ENCODE data around the gene CMTM4. TPM values are rescaled to one million over a fixed set of nuclear protein-coding genes. Genes with fewer than 3 reads are reported as not detected.
A peak's percentile ranks its signal among the peaks of the same experiment; 100 is the strongest.

Gene CMTM4
- total RNA-seq, 1 experiment from 2014 or later: 110 TPM

DNA sequence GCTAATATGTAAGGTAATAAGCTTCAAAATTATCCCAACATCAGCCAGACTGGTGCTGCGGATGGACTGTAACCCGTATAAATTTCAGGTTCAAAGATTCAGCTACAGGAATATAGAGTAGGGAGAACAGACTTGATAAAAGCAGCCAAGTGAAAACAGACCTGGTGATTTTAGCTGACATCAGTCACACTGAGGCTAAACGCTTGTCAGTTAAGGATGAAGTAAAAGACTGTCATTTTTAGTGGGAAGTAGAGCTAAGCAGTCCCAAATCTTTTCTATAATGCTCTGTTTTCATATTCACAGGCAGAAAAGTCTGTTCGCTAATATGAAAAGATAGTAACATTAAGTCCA, 35.4 kb downstream of the CMTM4 start:
- Mint-ChIP-seq H3K36me3 (ENCODE audit: insufficient read depth, unreplicated experiment) (no peaks in the 10 kb centered on the region), H3K9me3 (ENCODE audit: low read depth, unreplicated experiment) (no peaks in the 10 kb centered on the region), H3K4me1 (ENCODE audit: low read depth, unreplicated experiment) (peaks cover 10% of the 10 kb centered on the region), H3K27me3 (ENCODE audit: unreplicated experiment) (no peaks in the 10 kb centered on the region), H3K4me3 (ENCODE audit: low read depth, unreplicated experiment) (peak overlapping the region; percentile 3), H3K27ac (ENCODE audit: unreplicated experiment) (no peak overlapping the region)
- intact Hi-C loops (cut with micrococcal nuclease; ENCODE audit: unreplicated experiment): no loop called here
- TF ChIP-seq, protein P1, sequence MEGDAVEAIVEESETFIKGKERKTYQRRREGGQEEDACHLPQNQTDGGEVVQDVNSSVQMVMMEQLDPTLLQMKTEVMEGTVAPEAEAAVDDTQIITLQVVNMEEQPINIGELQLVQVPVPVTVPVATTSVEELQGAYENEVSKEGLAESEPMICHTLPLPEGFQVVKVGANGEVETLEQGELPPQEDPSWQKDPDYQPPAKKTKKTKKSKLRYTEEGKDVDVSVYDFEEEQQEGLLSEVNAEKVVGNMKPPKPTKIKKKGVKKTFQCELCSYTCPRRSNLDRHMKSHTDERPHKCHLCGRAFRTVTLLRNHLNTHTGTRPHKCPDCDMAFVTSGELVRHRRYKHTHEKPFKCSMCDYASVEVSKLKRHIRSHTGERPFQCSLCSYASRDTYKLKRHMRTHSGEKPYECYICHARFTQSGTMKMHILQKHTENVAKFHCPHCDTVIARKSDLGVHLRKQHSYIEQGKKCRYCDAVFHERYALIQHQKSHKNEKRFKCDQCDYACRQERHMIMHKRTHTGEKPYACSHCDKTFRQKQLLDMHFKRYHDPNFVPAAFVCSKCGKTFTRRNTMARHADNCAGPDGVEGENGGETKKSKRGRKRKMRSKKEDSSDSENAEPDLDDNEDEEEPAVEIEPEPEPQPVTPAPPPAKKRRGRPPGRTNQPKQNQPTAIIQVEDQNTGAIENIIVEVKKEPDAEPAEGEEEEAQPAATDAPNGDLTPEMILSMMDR (IDR thresholded peaks at IDR 0.05; ENCODE audit: unreplicated experiment): no peak
- CTCF ChIA-PET: interaction anchor here (0.7 to 3.8 kb wide), 5 partner anchors 10 to 302 kb away, joined by 4 to 28 read pairs (median 9); no protein-coding TSS in a partner anchor
- no TSS peak for BruUV-seq (replicated peaks)
- DNase-seq: no peak

DNA sequence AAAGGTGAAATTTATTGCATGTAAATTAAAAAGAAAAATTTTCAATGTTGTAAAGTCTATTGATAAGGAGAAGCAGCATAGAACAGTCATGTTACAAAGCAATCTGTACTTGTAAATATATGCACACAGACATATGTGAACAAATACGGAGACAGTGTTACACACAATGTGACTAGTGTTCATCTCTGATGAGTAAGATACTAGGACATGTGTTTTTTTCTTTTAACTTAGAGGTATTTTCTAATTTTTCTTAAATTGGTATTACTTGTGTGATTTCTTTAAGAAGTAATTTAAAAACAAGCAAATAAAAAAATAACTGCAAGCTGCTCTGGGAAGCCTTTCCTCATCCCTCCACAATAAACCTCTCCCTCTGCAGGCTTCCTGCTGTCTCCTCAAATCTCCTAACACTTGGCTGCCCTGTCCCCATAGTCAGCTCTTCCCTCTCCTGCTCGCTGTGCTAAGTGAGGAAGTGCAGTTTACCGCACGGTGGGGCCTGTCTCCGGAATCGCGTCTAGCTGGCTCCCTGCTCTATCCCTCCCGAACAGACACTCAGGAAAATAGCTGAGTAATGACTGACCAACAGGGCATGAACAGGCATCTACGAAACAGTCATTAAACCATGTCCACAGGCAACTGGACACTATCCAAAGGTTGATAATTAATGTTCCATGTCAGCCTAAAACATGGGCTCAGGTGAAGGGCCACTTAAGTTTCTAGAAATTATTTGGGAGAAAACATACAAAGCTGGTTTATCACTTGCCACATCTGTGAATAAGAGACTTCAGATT, 35.9 kb downstream of the CMTM4 start:
- Mint-ChIP-seq H3K27ac (ENCODE audit: unreplicated experiment) (no peak overlapping the region), H3K36me3 (ENCODE audit: insufficient read depth, unreplicated experiment) (no peaks in the 10 kb centered on the region), H3K9me3 (ENCODE audit: low read depth, unreplicated experiment) (no peaks in the 10 kb centered on the region), H3K4me1 (ENCODE audit: low read depth, unreplicated experiment) (peaks cover 10% of the 10 kb centered on the region), H3K4me3 (ENCODE audit: low read depth, unreplicated experiment) (peak overlapping the region; percentile 3), H3K27me3 (ENCODE audit: unreplicated experiment) (no peaks in the 10 kb centered on the region)
- BruUV-seq (replicated peaks): no TSS peak
- intact Hi-C loops (cut with micrococcal nuclease; ENCODE audit: unreplicated experiment): no loop called here
- DNase-seq: peak; percentile 51
- CTCF ChIA-PET: interaction anchor here (0.7 to 3.8 kb wide), 5 partner anchors 10 to 302 kb away, joined by 4 to 28 read pairs (median 9); no protein-coding TSS in a partner anchor
- TF ChIP-seq, protein P1 (IDR thresholded peaks at IDR 0.05; ENCODE audit: unreplicated experiment): no peak

DNA sequence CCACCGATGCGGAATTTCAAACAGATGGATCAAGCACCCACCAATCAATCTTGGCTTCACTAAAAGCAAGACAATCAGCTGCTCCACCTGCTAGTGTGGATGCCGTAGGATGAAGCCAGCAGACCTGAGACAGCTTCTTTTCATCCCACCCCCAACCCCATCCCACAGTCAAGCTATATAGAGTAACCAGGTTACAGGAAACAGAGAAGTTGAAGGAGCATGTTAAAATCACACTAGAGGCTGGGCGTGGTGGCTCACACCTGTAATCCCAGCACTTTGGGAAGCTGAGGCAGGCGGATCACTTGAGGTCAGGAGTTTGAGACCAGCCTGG, 37.7 kb downstream of the CMTM4 start:
- TF ChIP-seq, protein P1 (IDR thresholded peaks at IDR 0.05; ENCODE audit: unreplicated experiment): no peak
- no peaks in the 10 kb centered on the region for H3K27me3 Mint-ChIP-seq (ENCODE audit: unreplicated experiment)
- no peaks in the 10 kb centered on the region for H3K36me3 Mint-ChIP-seq (ENCODE audit: insufficient read depth, unreplicated experiment)
- intact Hi-C loops (cut with micrococcal nuclease; ENCODE audit: unreplicated experiment): no loop called here
- H3K4me1 Mint-ChIP-seq (ENCODE audit: low read depth, unreplicated experiment): peaks cover 19% of the 10 kb centered on the region
- no peak overlapping the region for H3K27ac Mint-ChIP-seq (ENCODE audit: unreplicated experiment)
- CTCF ChIA-PET: interaction anchor here (0.8 kb wide), 1 partner anchor 17 kb away, joined by 4 read pairs; no protein-coding TSS in a partner anchor
- no peak for DNase-seq
- no TSS peak for BruUV-seq (replicated peaks)
- no peak overlapping the region for H3K4me3 Mint-ChIP-seq (ENCODE audit: low read depth, unreplicated experiment)
- no peaks in the 10 kb centered on the region for H3K9me3 Mint-ChIP-seq (ENCODE audit: low read depth, unreplicated experiment)

DNA sequence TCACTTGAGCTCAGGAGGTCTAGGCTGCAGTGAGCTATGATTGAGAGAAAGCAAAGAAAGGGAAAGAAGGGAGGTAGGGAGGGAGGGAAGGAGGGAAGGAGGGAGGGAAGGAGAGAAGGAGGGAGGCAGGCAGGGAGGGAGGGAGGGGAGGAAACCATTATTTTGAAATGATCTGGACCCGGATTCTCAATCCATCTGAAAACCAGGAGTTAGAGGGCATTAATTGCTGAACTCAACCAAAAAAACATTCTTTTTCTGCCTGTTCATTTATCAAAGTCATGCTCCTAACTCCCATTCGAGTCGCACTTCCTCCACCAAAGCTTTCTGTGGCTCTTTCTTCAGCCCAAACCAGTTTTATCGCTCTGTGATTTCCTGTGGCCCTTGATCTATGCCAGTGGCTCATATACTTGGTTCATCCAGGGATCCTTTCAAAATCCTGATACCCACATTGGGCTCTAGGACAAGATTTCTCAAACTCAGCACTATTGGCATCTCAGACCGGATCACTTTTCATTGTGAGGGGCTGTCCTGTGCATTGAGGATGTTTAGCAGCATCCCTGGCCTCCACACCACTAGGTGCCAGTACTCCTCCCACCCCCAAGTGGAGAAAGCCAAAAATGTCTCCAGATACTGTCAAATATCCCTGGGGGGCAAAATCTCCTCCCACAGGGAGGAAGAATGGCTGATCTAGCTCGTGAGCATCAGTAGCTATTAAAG, 38.2 kb downstream of the CMTM4 start:
- no peaks in the 10 kb centered on the region for H3K36me3 Mint-ChIP-seq (ENCODE audit: insufficient read depth, unreplicated experiment)
- H3K27ac Mint-ChIP-seq (ENCODE audit: unreplicated experiment): no peak overlapping the region
- H3K4me3 Mint-ChIP-seq (ENCODE audit: low read depth, unreplicated experiment): no peak overlapping the region
- H3K27me3 Mint-ChIP-seq (ENCODE audit: unreplicated experiment): no peaks in the 10 kb centered on the region
- intact Hi-C loops (cut with micrococcal nuclease; ENCODE audit: unreplicated experiment): no loop called here
- TF ChIP-seq, protein P1 (IDR thresholded peaks at IDR 0.05; ENCODE audit: unreplicated experiment): no peak
- peaks cover 19% of the 10 kb centered on the region for H3K4me1 Mint-ChIP-seq (ENCODE audit: low read depth, unreplicated experiment)
- CTCF ChIA-PET: interaction anchor here (0.8 kb wide), 1 partner anchor 18 kb away, joined by 4 read pairs; no protein-coding TSS in a partner anchor
- DNase-seq: no peak
- no TSS peak for BruUV-seq (replicated peaks)
- H3K9me3 Mint-ChIP-seq (ENCODE audit: low read depth, unreplicated experiment): no peaks in the 10 kb centered on the region

All from Calu3 (cell line).